NCI-H146 treated with DMSO at 0.1 percent for 48 hours (cell line): Measurements from ENCODE around the gene UTS2R.
"Not testable (repeated sequence)": the region's sequence is repeated elsewhere in the genome, so short reads cannot be mapped to it uniquely, and the experiment has no call there.

Source experiments
- DNase-seq: peaks from one replicate; lab custom pipeline; 2025; ENCODE audit not compliant: unreplicated experiment; lab: John Stamatoyannopoulos, UW

Gene UTS2R

GRCh38 chr17:82374626-82375331 is 3.2 kb downstream of the UTS2R start:
- DNase-seq = no peak

GRCh38 chr17:82375359-82376041 is 3.9 kb downstream of the UTS2R start:
- DNase-seq = no peak

GRCh38 chr17:82376042-82376730 is 4.6 kb downstream of the UTS2R start:
- no peak for DNase-seq

- not testable (repeated sequence) for DNase-seq
These were observed 5.7 kb downstream of the UTS2R start for GRCh38 chr17:82377294-82377693.

- no peak for DNase-seq
These were observed 6.6 kb downstream of the UTS2R start for GRCh38 chr17:82377924-82378740.

GRCh38 chr17:82378741-82379021 is 7.1 kb downstream of the UTS2R start:
- no peak for DNase-seq

- no peak for DNase-seq
These were observed 9.5 kb downstream of the UTS2R start for GRCh38 chr17:82380860-82381702.

- DNase-seq = not testable (repeated sequence)
These were observed 10.1 kb downstream of the UTS2R start for GRCh38 chr17:82381703-82382009.

GRCh38 chr17:82382220-82382932 is 10.8 kb downstream of the UTS2R start:
- DNase-seq = not testable (repeated sequence)

GRCh38 chr17:82382933-82383255 is 11.3 kb downstream of the UTS2R start:
- DNase-seq = no peak

GRCh38 chr17:82383411-82383810 is 11.8 kb downstream of the UTS2R start:
- DNase-seq = no peak

- peak; percentile 60 for DNase-seq
These were observed 12.6 kb downstream of the UTS2R start for GRCh38 chr17:82384051-82384729.

- peak; percentile 87 for DNase-seq
These were observed 13.3 kb downstream of the UTS2R start for GRCh38 chr17:82384730-82385481.

GRCh38 chr17:82385559-82386254 is 14.1 kb downstream of the UTS2R start:
- no peak for DNase-seq

GRCh38 chr17:82386255-82386831 is 14.8 kb downstream of the UTS2R start:
- DNase-seq = no peak

GRCh38 chr17:82386881-82387704 is 15.5 kb downstream of the UTS2R start:
- no peak for DNase-seq

- no peak for DNase-seq
These were observed 16.1 kb downstream of the UTS2R start for GRCh38 chr17:82387705-82388106.
